Astrocyte of the spinal cord (primary cell): Measurements from ENCODE around the gene ADCY10.
"Not testable (repeated sequence)": the region's sequence is repeated elsewhere in the genome, so short reads cannot be mapped to it uniquely, and the experiment has no call there.

Experiments
- DNase-seq: peaks from one replicate; pipeline ENCODE4 v3.0.0; 2011; ENCODE audit warnings: low read depth, low spot score
- H3K4me3 ChIP-seq: 2 replicates; pipeline ENCODE4 v1.5.1; 2011; ENCODE audit warnings: low read depth, mild to moderate bottlenecking, low read length, moderate library complexity
- CTCF ChIP-seq: IDR thresholded peaks from 2 replicates; pipeline ENCODE4 v1.5.1; 2012; ENCODE audit warnings: low read depth, mild to moderate bottlenecking, low read length, inconsistent platforms
- in situ Hi-C: cut with HindIII; loops from 2 replicates; pipeline ENCODE4 v1.10.0; 2017; ENCODE audit warnings: low sequenced_read_pairs

ADCY10 gene

GRCh38 chr1:167865804-167866308 lies 48.1 kb downstream of the ADCY10 start:
- H3K4me3 ChIP-seq, DNase-seq, in situ Hi-C loops: not testable (repeated sequence)

- H3K4me3 ChIP-seq, DNase-seq, in situ Hi-C loops: not testable (repeated sequence)
Observed at GRCh38 chr1:167865193-167865592, 48.7 kb downstream of the ADCY10 start.

GRCh38 chr1:167864392-167865032 lies 49.4 kb downstream of the ADCY10 start:
- no peak for TF ChIP-seq CTCF
- DNase-seq = no peak
- H3K4me3 ChIP-seq = no peak overlapping the region
- in situ Hi-C loops = no loop called here

- in situ Hi-C loops = no loop called here
- H3K4me3 ChIP-seq = no peak overlapping the region
- DNase-seq = no peak
- no peak for TF ChIP-seq CTCF
Observed at GRCh38 chr1:167863921-167864279, 50.0 kb downstream of the ADCY10 start.

- H3K4me3 ChIP-seq, DNase-seq, in situ Hi-C loops: not testable (repeated sequence)
Observed at GRCh38 chr1:167863191-167863920, 50.6 kb downstream of the ADCY10 start.

- no peak overlapping the region for H3K4me3 ChIP-seq
- peak; percentile 22 for DNase-seq
- no peak for TF ChIP-seq CTCF
- in situ Hi-C loops = no loop called here
Observed at GRCh38 chr1:167862432-167863076, 51.4 kb downstream of the ADCY10 start.

GRCh38 chr1:167861664-167862381 lies 52.1 kb downstream of the ADCY10 start:
- in situ Hi-C loops = no loop called here
- H3K4me3 ChIP-seq = no peak overlapping the region
- TF ChIP-seq CTCF = no peak
- DNase-seq = no peak
